ENCODE results near the gene ZNF740. TPM values are rescaled to one million over a fixed set of nuclear protein-coding genes. Genes with fewer than 3 reads are reported as not detected.

Gene ZNF740
- total RNA-seq, 2 donors from 2014 or later = 5.9 to 7.4 TPM

DNA sequence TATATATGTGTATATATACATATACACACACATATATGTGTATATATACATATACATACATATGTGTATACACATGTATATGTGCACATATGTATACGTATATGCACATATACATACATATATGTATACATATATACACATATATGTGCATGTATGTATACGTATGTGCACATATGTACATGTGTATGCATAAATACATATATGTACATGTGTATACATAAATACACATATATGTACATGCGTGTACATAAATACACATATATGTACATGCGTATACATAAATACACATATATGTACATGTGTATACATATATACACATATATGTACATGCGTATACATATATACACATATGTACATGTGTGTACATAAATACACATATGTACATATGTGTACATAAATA lies 33.3 kb upstream of the ZNF740 start:
- TF ChIP-seq CTCF (IDR thresholded peaks at IDR 0.05) = no peak
- no peak overlapping the region for H3K4me3 ChIP-seq
- no peaks in the 10 kb centered on the region for H3K36me3 ChIP-seq

GRCh38 chr12:53147653-53148052 lies 32.9 kb upstream of the ZNF740 start:
- no peaks in the 10 kb centered on the region for H3K36me3 ChIP-seq
- no peaks in the 10 kb centered on the region for H3K27me3 ChIP-seq
- H3K4me1 ChIP-seq = no peaks in the 10 kb centered on the region
- no peak for TF ChIP-seq CTCF (IDR thresholded peaks at IDR 0.05)
- no peak overlapping the region for H3K27ac ChIP-seq
- no peak overlapping the region for H3K4me3 ChIP-seq
- no peak for DNase-seq (ENCODE audit: low spot score)
- no peaks in the 10 kb centered on the region for H3K9me3 ChIP-seq

More for the DNA sequence above, 33.3 kb upstream of the ZNF740 start:
- Histone ChIP-seq H3K4me1 (no peaks in the 10 kb centered on the region), H3K9me3 (no peaks in the 10 kb centered on the region), H3K27ac (no peak overlapping the region), H3K27me3 (no peaks in the 10 kb centered on the region)
- no peak for DNase-seq (ENCODE audit: low spot score)

- H3K36me3 ChIP-seq = no peaks in the 10 kb centered on the region
- no peak for DNase-seq (ENCODE audit: low spot score)
- H3K4me1 ChIP-seq = no peaks in the 10 kb centered on the region
- no peak overlapping the region for H3K4me3 ChIP-seq
- no peaks in the 10 kb centered on the region for H3K27me3 ChIP-seq
- no peaks in the 10 kb centered on the region for H3K9me3 ChIP-seq
- TF ChIP-seq CTCF (IDR thresholded peaks at IDR 0.05) = no peak
- H3K27ac ChIP-seq = no peak overlapping the region
Observed at GRCh38 chr12:53151039-53151438, 29.5 kb upstream of the ZNF740 start.

DNA sequence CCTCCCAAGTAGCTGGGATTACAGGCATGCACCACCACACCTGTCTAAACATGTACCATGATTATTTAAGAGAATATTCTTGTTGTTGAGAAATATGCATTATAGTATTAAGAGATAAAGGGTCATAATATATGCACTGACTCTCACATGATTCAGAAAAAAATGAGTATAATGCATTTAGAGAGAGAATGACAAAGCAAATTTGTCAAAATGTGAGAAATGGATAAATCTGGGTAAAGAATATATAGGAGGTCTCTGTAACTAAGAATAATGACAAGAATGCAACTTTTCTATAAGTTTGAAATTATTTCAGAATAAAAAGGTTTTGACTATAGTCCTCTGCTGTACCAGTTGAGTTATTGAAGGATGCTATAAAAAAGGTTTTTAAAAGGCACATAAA lies 28.1 kb upstream of the ZNF740 start:
- Histone ChIP-seq H3K9me3 (no peaks in the 10 kb centered on the region), H3K27me3 (no peaks in the 10 kb centered on the region), H3K36me3 (no peaks in the 10 kb centered on the region), H3K4me1 (no peaks in the 10 kb centered on the region), H3K4me3 (no peak overlapping the region), H3K27ac (no peak overlapping the region)
- DNase-seq (ENCODE audit: low spot score) = no peak
- TF ChIP-seq CTCF (IDR thresholded peaks at IDR 0.05) = no peak

- Histone ChIP-seq H3K4me1 (peaks cover 0 to 4% of the 10 kb centered on the region in 2 donors), H3K9me3 (no peaks in the 10 kb centered on the region), H3K4me3 (no peak overlapping the region), H3K27ac (no peak overlapping the region), H3K27me3 (no peaks in the 10 kb centered on the region), H3K36me3 (peaks cover 5% of the 10 kb centered on the region)
- TF ChIP-seq CTCF (IDR thresholded peaks at IDR 0.05) = peak; percentile 78 to 96
- peak; percentile 86 for DNase-seq (ENCODE audit: low spot score)
Observed at GRCh38 chr12:53159195-53159839, 21.2 kb upstream of the ZNF740 start.

DNA sequence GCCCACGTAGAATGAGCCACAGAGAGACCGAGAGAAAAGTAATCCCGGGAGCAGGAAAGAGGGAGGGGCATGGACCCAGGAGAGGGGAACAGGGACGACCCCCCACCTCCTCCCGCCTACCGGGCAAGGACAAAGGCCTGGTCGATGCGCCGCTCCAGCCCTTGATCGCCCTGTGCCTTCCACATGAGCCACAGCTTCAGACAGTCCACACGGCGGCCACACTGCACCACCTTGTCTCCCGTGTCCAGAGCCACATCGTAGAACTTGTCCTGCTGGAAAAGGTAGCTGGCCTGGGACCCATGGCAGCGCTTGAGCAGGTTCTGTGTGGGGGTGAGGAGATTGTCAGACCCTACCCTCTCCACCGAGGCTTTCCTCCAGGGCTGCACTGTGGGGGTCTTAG lies 20.5 kb upstream of the ZNF740 start:
- no peaks in the 10 kb centered on the region for H3K9me3 ChIP-seq
- H3K4me3 ChIP-seq = no peak overlapping the region
- H3K27ac ChIP-seq = no peak overlapping the region
- no peaks in the 10 kb centered on the region for H3K27me3 ChIP-seq
- TF ChIP-seq CTCF (IDR thresholded peaks at IDR 0.05) = no peak
- peaks cover 5% of the 10 kb centered on the region for H3K36me3 ChIP-seq
- H3K4me1 ChIP-seq = peaks cover 0 to 4% of the 10 kb centered on the region in 2 donors
- no peak for DNase-seq (ENCODE audit: low spot score)
